D721Med (cell line): Measurements from ENCODE around the gene ABCC12.
"Not testable (repeated sequence)": the region's sequence is repeated elsewhere in the genome, so short reads cannot be mapped to it uniquely, and the experiment has no call there.

ENCODE experiments used
- DNase-seq: peaks from one replicate; pipeline ENCODE4 v3.0.0; 2011; ENCODE audit warnings: low spot score; ENCODE audit not compliant: insufficient read length
- FAIRE-seq: peaks from 2 replicates; lab custom pipeline; 2011; peaks lifted over from hg19 to GRCh38; lab: Jason Lieb, UNC
- TF ChIP-seq, protein P1 (sequence below): IDR thresholded peaks from 2 replicates; pipeline ENCODE4 v1.5.1; 2012; ENCODE audit warnings: mild to moderate bottlenecking, control low read depth; ENCODE audit not compliant: insufficient read depth; ENCODE audit errors: missing control alignments

Gene ABCC12

GRCh38 chr16:48193846-48194245 lies 38.1 kb upstream of the ABCC12 start:
- TF ChIP-seq, protein P1, sequence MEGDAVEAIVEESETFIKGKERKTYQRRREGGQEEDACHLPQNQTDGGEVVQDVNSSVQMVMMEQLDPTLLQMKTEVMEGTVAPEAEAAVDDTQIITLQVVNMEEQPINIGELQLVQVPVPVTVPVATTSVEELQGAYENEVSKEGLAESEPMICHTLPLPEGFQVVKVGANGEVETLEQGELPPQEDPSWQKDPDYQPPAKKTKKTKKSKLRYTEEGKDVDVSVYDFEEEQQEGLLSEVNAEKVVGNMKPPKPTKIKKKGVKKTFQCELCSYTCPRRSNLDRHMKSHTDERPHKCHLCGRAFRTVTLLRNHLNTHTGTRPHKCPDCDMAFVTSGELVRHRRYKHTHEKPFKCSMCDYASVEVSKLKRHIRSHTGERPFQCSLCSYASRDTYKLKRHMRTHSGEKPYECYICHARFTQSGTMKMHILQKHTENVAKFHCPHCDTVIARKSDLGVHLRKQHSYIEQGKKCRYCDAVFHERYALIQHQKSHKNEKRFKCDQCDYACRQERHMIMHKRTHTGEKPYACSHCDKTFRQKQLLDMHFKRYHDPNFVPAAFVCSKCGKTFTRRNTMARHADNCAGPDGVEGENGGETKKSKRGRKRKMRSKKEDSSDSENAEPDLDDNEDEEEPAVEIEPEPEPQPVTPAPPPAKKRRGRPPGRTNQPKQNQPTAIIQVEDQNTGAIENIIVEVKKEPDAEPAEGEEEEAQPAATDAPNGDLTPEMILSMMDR = no peak
- no peak for FAIRE-seq
- DNase-seq = no peak

DNA sequence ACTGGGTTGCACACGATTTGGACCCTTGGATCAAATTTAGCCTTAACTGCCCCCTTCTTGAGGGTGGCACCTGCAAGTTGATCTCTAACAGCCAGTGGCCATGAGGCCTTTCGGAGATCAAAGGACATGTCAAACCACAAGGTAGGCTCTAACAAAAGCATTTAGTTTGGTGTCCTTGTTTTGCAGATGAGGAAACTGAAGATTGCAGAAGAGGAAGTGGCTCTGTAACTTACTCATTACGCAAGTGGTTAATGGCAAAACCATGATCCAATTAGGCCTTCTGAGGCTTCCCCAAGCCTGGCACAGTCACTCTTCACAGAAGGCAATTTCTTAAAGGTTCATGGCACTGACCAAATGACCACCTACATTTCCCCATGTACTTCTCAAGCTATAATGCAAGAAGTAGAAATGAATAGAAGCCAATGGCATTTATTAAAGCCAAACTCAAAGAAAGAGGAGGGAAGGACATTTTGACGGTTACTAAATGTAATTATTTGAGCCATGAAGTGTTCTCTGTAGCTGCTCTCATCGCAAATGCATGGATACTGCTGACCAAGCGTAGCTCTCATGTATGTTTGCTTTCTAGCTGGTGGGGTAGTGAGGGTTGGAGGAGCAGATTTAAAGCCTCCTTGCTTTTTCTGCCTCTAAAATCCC lies 32.8 kb upstream of the ABCC12 start:
- FAIRE-seq (no peak), DNase-seq (no peak)
- TF ChIP-seq, protein P1 = no peak

DNA sequence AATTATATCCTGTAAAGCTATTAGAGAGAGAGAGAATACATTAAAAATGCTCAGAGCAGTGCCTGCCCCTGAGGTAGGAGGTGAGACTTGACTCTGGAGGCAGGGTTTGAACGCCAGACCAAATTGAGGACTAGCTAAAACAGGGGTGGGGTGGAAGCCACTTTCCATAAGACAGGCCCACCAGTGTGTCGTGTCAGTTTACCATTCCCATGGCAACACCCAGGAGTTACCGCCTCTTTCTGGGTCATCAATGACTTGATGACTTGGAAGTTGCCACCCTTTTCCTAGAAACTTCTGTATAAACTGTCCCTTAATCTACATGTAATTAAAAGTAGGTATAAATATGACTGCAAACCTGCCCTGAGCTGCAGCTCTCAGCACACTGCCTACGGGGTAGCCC lies 32.0 kb upstream of the ABCC12 start:
- DNase-seq = no peak
- TF ChIP-seq, protein P1 = no peak
- FAIRE-seq = no peak

DNA sequence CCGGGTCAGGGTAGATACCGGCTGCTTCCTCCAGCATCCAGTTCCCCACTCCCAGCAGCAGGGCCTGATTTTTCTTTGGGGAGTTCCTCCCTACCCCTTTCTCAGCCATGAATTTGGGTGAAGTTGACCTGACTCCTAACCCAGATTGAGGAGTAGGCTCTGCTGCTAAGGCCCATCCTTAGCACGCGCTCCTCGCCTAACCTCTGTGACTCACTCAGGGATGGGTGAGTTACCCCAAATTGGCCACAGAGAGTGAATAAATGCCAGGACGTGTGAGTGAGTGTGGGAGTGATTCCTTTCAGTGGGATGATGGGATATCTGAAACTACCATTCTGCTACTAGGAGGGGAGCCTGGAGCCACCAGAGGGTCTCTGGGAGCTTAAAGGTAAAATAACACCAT lies 28.9 kb upstream of the ABCC12 start:
- TF ChIP-seq, protein P1 = no peak
- FAIRE-seq (no peak), DNase-seq (no peak)

DNA sequence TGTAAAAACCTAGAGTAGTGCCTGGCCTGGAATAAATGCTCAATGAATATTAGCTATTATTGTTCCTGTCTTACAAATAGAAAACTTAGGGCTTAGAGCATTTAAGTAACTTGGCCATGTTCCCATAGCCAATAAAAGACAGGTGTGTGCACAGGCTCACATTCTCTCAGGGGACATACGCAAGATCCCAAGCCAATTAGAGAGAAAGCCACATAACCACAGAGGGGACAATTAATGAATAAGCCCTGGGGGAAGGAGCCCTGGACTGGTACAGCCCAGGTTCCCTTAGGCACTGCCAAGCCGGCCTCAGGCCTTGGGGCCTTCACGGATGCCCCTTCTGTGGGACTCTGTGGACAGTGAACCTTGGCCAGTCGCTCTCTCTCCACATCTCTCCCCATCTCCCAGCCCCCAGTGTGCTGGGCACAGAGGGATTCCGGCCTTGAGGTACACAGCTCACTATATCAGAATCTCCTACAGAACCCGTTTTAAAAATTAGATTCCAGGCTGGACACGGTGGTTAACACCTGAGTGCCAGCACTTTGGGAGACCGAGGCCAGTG lies 27.3 kb upstream of the ABCC12 start:
- FAIRE-seq = no peak
- TF ChIP-seq, protein P1 = no peak
- DNase-seq = no peak

DNA sequence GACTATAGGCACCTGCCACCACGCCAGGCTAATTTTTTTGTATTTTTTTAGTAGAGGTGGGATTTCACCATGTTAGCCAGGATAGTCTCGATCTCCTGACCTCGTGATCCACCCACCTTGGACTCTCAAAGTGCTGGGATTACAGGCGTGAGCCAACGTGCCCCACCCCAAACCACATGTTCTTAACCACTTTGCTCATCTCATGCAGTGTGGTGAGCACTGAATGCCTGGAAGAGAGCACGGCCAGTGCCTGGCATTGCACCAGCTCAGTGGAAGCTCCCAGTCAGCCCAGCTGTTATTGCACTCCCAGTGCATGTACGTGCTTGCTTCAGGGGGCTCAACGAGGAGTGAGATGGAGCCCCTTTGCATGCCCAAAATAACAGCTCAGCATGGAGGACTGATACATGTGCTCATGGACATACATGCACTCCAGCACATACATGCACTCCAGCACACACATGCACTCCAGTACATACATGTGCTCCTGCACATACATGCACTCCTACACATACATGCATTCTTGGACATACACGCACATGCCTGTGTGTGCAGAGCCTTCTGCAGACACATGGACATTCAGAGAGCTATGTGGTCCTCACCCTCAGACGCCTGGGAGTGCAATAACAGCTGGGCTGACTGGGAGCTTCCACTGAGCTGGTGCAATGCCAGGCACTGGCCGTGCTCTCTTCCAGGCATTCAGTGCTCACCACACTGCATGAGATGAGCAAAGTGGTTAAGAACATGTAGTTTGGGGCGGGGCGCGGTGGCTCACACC lies 26.1 kb upstream of the ABCC12 start:
- not testable (repeated sequence) for FAIRE-seq, DNase-seq

GRCh38 chr16:48180868-48181480 lies 25.2 kb upstream of the ABCC12 start:
- DNase-seq (no peak), FAIRE-seq (no peak)
- TF ChIP-seq, protein P1 = no peak
